GM18868 (cell line): Measurements from ENCODE around the gene FARS2.

ENCODE experiments used
- ATAC-seq: cut with Tn5 transposase; IDR thresholded peaks from one replicate; pipeline ENCODE4 v1.9.1; 2021; ENCODE audit warnings: mild to moderate bottlenecking, moderate library complexity; ENCODE audit not compliant: unreplicated experiment

The FARS2 gene

DNA sequence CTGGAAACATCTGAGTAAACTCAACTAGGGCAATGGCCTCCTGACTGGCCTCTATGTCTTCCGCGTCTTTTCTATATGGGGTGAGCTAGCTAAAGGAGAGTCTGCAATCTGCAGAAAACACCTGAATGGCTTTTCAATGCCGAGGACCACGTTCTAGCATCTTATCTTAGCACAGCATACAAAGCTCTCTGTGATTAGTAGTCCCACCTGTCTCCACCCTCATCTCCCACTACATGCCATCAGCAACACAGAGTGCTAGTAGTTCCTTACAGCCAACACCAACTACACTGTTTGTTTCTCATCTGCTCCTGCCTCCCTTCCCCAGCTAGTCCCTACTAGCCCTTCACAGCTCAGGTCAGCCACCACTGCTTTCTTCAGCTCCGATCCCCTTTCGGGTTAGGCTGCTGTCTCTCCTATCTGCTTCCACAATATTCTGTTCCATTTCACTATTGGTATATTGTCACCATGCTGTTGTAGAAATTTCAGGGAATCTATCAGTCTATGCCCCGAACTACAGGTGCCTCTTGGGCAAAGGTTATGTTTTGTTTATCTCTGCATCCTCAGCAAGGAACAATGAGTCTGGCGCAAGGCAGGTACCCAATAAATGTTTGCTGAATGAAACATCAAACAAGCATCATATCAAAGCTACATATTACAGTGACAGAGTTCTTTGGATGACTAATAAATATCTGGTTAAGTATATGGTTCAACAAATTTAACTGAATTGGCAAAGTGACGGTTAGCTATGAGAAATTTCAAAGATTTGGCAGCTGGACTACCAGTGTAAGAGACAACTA lies 12.8 kb upstream of the FARS2 start:
- no peak for ATAC-seq

- no peak for ATAC-seq
These were observed 11.7 kb upstream of the FARS2 start for GRCh38 chr6:5249451-5250122.

GRCh38 chr6:5250451-5250850 lies 10.9 kb upstream of the FARS2 start:
- ATAC-seq, result no peak

- no peak for ATAC-seq
These were observed 10.4 kb upstream of the FARS2 start for GRCh38 chr6:5250911-5251310.

DNA sequence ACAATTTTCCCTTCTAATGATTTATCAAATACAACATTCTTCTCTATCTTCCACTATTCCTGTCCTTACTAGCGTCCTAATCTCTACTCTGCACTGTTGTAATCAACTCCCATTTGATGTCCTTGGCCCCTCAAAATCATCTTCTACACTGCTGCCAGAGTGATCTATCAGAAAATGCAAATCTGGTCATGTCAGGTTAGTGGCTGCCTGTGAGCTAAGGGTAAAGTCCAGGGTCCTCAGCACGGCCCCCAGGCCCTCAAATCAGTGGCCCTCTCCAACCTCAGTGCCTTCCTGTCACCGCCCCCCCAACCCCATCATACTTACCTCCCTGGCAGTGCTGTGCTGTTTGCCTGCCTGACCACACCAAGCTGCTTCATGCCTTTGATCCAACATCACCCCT lies 4.4 kb upstream of the FARS2 start:
- ATAC-seq, result no peak

- ATAC-seq, result no peak
These were observed 3.9 kb upstream of the FARS2 start for GRCh38 chr6:5257400-5257799.

DNA sequence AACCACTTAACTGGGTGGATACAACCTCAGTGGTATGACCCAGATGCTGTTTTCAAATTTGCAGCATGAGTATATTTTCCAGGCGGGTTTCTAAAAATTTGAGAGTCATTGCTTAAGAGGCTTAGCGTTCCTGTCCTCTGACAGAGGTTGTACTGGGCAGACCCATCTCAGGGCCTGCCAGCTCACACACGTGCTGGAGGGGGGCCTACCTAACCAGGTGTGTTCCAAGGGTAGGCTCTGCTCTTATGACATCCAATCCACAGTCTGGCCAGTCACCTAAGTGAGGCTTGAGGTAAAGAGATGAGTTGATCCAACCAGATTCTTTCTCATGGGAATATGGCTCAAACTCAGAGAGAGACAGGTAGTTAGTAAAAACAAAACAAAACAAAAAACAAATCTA lies 1.9 kb upstream of the FARS2 start:
- ATAC-seq, result no peak

DNA sequence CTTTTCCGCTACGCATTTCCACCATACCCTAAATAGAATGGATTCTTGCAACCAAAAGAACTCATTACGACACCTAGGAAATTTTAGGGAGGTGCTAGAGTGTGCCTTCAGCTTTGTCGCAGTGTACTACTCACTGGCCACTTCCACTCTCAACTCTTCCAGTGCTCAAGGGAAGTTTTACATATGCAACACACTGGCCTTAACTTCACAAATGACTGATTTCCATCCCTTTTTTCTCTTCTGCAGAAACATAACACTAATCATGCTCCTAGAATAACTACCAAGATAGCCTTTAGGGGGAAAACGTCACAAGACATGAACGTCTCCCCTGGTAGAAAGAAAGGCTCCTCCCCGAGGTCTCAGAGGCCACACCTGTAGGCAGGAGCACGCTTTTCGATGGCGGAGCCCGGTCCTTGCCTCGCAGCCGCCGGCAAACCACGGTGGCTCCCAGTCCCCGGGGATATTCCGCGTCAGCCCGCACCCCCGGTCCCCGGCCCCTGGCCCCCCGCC lies 1.1 kb upstream of the FARS2 start:
- peak; percentile 73 for ATAC-seq

GRCh38 chr6:5261545-5262109 lies 314 bp downstream of the FARS2 start:
- ATAC-seq, result no peak

GRCh38 chr6:5266423-5266822 lies 5.1 kb downstream of the FARS2 start:
- ATAC-seq, result no peak

DNA sequence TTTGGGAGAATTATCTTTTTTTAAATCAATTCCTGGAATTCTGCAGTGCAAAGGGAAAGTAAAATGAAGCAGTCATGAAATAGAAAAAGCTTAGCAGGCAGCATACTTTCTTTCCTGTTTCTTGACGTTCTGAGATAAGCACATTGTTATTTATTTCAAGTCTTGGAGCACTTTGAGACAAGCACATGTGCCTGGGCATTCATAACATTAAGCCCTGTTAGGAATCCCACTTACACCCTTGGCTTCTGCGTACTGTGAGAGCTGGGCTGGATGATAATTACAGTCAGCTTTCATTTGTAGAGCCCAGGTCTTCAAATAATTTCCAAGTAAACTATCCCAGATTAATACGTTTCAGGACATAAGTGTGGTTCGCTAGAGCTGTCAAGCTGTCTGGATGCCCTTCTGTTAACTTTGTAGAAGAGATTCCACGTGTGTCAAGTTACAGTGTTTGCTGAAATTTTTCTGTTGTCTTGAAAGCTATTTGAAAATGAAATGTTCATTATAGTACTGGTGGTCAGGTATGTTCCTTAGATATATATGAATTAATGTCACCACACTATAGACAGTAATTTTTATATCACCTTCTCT lies 8.9 kb downstream of the FARS2 start:
- no peak for ATAC-seq

GRCh38 chr6:5271926-5272325 lies 10.6 kb downstream of the FARS2 start:
- ATAC-seq, result no peak

- ATAC-seq, result no peak
These were observed 12.9 kb downstream of the FARS2 start for GRCh38 chr6:5274231-5274630.

DNA sequence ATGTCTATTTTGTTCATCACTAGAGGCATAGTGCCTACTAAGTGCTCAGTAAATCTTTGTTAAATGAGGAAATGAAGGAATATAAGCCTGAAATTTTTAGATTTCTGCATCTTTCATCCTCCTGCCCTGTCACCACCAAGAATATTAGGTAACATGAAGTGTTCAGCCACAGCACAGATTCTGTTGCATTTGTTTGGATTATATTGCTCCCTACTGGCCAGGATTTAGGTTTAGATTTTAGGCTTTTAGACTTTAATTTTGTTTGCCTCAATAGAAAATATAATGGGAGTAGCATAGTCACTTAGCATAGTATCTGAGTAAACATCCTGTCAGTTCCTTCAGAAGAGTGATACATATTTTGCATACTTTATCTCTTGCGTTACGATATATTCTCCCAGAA lies 14.2 kb downstream of the FARS2 start:
- no peak for ATAC-seq

- ATAC-seq, result no peak
These were observed 15.3 kb downstream of the FARS2 start for GRCh38 chr6:5276581-5276980.

DNA sequence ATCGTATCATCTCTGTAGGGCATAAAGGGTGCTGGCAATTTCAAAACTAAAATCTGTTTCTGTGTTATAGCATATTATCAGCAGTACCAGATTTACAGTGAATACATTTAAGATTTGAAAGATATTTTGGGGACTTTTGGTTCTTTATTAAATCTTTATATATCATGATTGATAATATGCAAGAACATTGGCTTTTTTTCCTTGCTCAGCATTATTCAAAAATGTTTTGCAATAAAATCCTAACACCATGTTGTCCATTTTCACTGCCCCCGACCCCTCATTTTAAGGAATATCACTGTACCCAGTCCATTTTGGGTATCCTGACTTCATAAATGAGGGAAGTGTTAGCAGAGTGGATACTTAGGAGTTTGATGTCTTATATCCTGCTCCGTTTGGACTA lies 16.3 kb downstream of the FARS2 start:
- no peak for ATAC-seq

- peak; percentile 72 for ATAC-seq
These were observed 16.7 kb downstream of the FARS2 start for GRCh38 chr6:5278047-5278446.

DNA sequence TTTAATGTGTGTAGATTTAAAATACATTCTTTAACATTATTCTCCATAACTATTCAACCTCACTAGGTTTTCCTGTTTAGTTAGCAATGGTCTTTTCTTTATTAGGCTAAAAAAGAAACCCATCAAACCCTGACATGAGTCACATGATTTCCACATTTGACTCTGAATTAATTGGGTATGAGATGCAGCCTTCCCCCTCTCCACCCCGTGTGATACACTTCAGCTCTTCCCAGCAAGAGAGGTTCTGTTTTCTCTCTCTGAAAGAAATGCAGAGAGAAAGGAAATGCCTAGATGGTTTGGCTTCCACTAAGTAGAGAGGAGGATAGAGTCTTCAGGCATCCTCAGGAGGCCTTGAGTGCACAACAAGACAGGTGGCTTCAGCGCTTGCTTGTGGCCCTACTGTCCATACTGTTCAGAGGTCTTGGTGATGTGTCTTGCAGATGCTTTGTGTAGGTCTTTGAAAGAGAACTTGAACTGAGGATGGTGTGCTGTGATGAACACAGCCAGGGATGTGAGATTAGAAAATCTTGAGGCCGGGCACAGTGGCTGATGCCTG lies 17.3 kb downstream of the FARS2 start:
- ATAC-seq, result no peak

- ATAC-seq, result peak; percentile 41
These were observed 18.6 kb downstream of the FARS2 start for GRCh38 chr6:5279891-5280338.

DNA sequence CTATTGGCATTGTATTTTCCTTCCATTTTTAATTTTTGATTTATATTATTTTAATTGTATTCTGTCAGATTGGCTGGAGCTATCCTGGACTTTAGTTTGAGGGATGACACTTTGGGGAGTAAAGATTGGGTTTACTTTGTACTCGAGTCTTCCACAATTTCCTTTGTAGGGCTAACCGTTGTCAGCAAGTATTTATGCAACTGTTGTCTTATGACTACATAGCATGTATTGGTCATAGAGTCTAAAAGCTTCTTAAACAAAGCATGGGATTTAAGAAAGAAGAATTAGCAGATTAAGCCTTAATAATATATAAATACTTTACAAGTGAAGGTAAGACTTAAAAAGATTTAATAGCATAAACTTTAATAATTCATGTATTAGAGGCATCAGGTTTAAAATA lies 19.6 kb downstream of the FARS2 start:
- ATAC-seq, result no peak

- ATAC-seq, result no peak
These were observed 20.9 kb downstream of the FARS2 start for GRCh38 chr6:5282191-5282623.
